CD4-positive, alpha-beta T cell treated with Interleukin-1 beta for 1 hour (primary cell): ENCODE data around the gene LGR4.

Experiments used
- DNase-seq, 2 donors: peaks; one replicate each; pipeline ENCODE4 v3.0.0-alpha.2; 2020 to 2022

Gene LGR4

DNA sequence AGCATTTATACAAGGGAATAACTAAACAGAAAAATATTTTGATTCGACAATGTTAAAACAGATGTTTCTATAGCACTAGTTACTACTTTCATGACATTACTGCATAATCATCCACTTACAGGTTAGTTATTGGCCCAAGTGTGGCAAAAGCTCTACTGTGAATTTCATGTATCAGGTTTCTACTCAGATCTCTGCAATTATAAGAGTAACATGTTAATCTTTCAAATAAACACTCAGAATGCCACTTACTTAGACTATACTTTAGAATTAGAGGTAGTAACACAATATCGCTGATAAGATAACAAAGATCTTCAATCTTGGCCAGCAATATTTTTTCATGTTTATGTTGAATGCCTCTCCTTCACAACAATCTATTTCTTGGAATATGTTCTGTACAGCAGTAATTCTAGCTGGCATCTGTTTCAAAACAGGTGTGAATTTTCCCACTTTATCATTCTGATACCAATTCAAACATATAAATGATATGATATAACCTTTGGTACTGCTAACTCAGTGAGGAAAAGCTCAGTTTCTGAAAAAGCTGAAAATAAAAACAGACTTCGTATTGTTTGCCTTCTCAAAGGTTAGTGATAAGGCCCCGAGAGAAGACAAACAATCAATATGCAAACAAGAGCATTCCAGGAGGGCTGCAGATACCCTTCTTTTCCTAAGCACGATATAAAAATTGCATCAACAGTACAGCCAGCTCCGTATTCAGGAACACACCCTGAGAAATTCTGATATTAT is 98.6 kb downstream of the LGR4 start:
- no peak for DNase-seq

DNA sequence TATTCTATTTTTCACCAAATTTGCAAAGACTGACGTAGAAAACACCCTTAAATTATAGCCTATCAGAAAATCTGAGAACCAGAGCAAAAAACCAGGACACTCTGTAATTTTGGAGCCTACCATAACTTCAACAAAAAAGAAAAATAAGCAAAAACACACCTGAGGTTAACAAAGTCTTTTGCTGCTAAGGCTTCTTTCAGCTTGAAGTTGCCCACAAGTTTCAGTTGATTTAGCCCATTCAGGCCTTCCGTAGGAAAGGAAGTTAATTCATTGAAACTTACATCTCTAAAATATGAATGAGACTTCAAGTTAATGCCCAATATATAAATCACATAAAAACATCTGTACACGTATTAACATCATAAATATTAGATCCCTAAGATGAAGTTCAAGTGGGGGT is 99.2 kb downstream of the LGR4 start:
- no peak for DNase-seq

DNA sequence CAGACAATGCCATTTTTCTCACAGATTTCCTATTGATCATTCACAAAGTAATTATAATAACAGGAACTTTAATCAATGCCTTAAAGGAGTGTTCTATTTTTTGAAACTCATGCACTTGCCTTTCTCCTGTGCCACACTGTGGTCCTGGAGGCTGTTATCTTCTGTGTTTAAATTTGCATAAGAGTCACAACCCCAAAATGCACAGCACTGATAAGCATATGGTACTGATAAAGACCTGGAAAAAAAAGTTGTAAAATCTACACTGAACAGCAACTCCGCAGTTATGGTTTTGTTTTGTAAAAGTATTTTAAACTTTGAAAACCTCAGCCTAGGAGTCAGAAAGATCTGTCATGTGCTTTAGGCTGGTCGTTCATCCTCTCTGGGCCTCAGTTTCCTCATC is 100.4 kb downstream of the LGR4 start:
- DNase-seq, result no peak

DNA sequence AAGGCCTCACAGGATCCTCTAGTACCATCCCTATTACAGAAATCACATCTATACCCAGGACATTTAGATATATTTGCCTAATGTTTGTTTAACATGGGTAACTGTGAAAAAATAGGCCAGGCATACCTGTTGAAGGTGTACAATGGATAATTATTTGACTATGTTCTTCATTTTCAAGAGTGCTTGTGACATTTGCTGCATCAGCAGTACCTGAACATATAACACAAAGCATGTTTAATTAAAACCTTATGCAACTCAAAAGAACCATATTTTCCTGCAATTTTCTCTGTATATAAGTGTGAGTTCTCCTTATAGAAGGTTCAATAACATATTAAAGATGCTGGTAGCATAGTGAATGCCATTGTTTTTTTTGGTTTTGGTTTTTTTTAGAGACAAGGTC is 101.1 kb downstream of the LGR4 start:
- DNase-seq, result no peak

DNA sequence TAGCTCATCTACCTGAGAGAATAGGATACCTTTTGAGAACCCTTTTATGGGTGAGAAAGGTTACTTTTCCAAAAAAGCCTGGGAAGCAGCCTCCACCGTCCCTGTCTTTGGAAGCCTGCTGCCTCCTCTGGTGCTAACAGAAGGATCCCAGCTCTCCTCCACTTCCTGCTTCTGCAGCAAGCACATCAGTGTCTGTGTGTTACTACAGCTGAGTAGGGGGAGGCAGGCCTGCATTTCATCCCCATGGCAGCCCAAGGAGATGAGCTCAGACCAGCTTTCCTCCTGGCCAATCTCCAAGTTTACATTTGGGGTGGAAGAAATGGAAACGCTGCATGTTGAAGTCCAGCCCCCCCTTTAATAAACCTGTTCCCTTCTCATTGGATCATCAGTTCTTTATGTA is 102.2 kb downstream of the LGR4 start:
- no peak for DNase-seq

DNA sequence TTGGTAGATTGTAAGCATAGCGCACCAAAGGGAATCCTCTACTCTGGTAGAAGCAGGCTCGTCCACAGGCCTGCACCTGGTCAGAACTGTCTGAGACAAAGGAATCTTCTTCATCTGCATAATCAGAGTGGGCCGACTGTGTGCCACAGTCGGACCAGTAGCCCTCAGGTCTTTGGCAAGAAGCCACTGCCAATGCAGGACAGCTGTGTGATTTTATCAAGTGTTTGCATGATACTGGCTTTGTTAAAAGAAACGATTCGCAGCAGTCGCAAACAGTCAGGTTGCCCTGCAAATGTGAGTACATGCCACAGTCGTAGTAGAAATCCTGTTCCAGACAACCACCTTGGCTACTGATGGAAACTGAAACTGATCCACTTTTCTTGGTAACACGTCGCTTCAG is 104.7 kb downstream of the LGR4 start:
- DNase-seq, result no peak

DNA sequence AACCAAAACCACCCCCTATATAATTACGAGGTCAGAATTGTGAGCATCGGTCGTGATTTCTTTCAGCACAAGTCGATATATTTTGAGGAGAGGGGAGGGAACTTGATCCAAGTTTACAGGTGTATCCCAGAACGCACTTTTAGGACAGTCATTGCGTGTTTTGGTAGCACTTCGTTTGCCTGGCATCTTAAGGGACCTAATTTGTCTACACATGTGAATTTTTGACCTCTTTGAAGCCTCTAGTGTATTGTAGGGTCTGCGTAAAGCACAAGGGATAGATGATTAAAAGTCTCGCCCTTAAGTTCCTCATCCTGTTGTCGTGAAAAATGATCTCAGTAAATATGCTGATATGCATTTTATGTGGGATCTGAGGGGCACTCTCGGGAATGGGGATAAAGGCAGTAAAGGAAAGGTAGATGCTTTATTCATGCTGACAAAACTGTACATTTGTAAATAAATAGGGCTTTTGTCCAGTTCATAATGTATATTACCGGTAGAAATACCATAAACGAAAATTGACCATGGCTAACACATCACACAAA is 108.9 kb downstream of the LGR4 start:
- DNase-seq, result no peak

DNA sequence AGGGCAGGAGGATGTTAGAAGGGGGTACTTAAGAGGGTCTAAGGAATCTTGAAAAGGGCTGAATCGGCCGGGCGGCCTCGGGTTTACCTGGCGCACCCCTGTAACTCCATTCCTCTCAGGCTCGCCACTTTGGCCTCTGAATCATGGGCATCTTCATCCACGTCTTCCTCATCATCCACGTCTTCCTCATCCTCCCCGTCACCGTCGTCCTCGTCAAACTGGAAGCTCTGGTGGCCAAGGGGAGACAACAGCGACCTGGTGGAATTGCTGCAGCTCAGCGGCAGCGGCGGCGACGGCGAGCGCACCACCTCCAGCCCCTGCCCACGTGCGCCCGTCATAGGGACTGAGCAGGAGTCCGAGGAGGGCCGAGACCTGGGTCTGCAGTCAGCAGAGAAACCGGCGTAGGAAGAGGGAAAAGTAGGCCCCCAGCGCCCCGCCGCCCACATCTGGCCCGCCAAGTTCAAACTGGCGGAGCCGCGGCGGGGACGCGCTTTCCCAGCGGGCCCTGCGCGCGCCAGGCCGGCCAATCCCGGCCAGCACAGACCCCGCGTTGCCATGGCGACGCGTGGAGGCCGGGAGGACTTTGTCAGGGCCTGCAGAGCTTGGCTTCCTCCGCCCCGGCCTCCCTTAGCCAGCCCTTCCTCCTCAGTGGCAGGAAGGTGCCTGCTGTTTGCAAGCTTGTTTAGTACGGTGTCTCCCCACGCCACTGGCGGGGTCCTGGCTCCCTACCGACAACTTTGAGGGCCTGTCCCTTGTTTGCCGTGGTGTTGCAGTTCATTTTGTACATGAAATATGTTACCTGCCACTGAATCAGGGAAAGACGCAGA is 109.6 kb downstream of the LGR4 start, which contains the start of gene CCDC34:
Gene CCDC34, minus strand, starts transcription at position 467 of the 827 bp plus-strand sequence. Its CDS starts 21 bp downstream, at position 446.
- peak; percentile 90 to 92 for DNase-seq

DNA sequence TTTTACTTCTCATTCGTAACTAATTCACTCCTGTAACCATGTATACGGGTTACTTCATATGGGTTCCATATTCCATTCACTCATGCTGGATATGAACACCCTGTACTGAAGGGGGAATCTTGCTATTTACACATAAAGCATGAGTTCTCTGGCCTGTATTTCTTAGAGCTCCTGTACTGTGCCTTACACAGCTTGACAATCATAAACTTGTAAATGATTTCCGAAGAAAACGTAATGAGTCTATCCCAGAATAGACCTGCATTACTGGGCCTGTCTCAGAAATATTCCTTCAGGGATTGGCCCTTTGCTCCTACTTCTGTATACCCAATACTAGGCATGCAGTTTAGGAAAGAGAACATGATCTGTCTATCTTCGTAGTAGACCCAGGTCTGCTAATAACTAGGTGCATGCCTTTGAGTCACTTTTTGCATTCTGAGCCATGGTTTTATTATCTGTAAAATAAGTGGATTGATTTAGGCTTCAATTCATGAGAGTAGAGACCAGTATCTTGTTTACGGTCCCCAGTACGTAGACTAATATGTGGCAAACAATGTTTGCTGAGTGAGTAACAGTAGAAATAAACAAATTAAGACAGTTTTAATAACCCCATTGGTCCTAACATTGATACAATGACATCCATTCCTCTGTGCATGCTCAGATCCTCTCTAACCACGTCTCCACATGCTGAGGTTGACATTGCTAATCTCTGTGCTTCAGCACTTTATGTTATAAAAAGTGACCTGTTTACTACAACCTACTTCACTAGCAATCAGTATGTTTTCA is 110.8 kb downstream of the LGR4 start:
- no peak for DNase-seq

DNA sequence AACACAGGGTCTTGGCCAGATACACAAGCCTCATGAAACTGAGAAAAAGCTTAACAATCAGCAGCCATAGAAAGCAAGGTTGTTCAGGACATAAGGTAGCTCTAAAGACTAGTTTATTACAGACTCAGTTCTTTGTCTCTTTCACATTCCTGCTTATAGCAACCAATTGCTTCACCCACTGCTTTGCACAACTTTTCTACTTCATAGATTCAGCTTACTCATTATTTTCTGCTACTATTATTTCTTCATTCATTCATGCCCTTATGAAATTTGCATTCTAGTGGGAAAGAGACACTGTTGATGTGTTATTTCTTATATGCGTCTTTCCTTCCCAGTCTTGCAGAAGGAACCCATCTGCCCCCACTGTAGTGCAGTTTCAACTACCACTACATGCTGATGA is 114.3 kb downstream of the LGR4 start:
- DNase-seq, result no peak

DNA sequence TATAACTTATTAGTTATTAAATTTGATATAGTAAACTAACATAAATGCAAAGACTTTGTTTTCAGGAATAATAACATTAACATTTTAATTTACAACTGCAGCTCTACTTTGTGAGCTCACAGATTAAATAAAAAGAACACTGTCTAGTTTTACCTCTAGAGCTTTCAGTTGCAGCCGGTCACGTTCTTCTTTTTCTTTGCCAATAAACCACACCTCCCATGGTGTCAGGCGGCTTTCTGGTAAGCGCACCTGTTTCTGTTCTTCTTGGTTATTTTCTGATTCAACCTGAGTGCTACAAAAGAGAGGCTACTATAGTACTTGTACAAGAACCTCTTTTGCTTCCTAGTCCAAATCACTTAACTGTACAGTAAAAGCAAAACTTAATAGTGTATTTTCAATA is 115.3 kb downstream of the LGR4 start:
- no peak for DNase-seq

DNA sequence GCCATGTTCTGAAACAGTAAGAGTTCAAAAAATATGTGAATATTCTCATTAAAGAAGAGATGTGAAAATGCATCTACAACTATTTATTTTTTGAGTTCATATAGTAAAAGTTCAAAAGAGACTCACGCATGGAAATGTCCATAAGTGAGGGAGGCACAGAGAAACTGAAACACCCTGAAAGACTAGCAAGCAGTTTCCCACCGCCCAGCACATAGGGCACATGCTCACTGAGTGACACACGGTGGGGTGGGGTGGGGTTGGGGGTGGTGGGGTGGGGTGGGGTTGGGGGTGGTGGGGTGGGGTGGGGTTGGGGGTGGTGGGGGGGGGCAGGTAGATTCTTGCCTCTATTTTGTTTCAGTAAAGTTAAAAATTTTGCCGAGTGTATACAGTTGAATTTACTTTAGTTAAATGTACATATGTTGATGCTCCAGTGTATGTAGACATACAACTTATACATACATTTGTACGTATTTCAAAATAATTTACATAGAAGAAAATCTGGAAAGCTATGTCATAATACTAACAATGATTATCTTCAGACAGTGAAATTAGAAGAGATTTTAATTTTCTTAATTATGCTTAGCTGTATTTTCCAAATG is 115.9 kb downstream of the LGR4 start:
- DNase-seq, result no peak

DNA sequence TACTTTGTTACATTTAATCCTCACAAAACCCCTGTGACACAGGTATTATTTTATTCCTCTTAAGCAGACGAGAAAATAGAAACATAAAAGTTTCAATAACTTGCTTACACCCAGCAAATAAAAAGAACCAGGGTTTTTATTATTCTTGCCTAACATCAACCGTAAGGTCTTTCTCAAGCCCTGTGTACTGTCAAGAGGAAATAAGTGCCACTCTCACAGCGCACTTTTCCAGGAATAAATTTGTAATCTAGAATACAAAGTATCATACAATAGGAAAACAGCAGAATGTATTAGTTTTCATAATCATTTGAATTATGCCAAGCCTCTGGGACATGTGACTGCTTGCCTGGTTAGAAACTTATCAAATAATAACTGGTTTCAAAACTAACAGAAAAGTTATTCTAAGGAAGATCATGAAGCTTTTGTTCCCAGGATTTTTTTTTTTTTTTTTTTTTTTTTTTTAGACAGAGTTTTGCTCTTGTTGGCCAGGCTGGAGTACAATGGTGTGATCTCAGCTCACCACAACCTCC is 117.0 kb downstream of the LGR4 start:
- no peak for DNase-seq

DNA sequence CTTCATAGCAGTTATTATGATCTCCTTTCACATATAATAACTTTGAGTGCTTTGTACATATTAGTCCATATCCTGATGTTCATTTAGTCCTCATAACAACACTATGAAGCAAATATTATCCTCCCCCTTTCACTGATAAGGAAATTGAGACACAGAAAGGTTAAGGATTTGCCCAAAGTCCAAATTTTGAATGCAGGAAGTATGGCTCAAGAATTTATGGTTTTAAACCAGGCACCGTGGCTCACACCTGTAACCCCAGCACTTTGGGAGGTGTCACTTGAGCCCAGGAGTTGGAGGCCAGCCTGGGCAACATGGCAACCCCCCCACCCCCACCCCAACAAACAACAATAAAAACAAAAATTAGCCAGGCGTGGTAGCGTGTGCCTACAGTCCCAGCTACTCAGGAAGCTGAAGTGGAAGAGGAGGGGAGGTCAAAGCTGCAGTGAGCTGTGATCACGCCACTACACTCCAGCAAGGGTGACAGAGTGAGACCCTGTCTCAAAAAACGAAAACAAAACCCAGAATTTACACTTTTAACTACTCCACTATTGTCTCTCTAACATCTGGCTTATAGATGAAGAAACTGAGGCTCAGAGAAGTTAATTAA is 118.1 kb downstream of the LGR4 start:
- DNase-seq, result no peak

DNA sequence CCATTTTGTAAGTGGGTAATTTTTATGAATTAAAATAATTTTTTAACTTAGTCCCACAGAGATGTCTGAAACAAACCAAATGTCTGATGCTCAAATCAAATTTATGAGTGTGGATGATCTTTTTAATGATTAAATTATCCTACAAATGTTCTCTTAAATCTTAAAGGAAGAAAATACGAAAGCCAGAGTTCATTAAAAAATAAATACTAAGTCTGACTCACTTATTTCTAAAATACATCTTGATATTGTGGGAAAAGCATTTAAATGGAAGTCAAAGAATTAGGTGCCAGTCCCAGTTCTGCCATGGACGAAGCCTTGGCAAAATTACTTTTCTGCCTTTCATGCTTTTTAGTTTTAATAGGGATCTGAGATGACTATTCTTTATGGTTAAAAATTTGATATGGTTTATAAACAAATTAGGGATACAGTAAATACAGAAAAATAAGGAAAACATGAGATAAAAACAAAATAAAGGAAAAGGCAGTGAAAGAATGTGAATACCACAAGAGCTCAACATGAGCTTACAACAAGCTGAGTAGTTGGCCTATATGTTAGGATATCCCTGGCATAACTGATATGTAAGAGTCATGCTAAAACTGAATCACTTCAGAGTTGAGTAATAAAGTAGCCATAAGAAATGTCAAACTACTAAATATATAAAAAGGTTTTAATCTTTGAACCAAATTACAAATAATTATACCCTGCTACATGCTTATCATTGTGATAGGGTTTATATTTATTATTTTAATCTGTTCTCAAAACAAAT is 118.8 kb downstream of the LGR4 start:
- DNase-seq, result no peak

DNA sequence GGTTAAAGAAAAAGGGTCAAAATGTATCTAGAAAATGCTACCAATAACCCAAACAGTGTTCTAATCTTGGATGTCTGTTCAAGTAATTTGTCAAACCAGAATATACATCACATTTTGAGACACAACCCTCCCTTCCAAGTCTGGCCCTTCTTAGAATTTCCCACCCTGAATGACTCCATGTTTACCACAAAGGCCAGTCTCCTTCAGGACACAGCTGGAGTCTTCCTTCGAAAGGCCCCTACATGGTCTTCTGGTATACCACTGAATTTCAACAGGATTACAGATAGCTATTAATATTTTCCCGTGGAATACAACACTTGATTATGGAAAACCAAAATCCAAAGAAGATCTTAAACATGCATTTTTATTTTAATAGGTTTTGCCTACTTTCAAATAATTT is 119.8 kb downstream of the LGR4 start:
- no peak for DNase-seq

DNA sequence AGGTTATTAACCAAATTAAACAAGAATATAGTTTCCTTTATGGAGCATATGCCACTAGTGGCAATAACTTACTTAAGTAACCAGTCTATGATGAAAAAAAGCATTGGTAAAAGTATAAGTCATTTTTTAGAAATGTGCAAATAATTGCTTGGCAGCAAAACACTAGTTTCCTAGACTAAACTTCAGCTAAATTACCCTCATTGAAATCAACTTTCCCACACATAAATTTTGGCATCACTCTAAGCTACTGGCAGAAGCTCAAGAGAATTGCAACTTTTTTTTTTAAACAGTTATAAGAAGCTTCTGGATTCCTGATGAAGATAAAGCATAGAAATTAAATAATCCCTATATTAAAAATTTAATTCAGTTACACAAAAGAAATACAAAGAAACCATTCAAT is 122.1 kb downstream of the LGR4 start:
- DNase-seq, result no peak

DNA sequence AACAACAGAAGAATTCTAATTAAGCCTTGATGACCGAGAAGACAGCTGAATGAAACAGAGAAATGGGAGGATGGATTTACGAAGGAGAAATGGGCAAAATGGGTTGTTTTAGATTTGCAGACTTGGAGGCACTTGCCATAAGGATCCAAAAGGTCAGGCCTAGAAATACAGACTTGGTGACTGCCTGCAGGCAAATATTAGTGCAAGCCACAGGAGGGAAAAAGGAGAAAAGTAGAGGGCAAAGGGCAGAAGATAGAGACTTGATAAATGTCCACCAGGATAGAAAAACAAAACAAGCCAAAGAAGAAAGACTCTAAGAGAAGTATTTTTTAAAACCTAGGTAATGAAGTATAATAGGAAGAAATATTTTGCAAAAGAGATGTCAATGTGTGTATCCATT is 122.7 kb downstream of the LGR4 start:
- DNase-seq, result no peak

DNA sequence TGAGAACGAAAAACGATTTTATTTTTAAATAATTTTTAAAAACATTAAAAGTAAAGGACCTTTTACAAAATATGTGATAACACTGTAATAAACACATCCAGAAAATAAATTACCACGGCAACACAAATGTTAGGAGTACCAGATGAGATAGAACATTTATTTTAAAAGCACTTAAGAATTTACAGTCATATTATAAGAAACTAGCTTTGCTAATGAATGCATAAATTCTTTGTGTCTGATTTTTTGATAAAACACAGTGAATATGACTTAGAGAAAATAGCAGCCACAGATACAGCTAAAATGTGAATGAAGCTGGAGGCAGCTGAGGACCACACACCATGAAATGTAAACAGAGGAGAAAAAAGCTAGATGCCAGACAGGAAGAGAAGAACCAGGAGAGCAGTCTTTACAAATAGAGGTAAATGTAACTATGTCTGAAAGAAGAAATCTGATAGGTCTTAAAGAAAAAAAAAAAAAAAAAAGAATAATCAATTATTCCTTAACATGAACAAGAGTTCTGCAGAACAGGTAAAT is 124.2 kb downstream of the LGR4 start:
- DNase-seq, result no peak

DNA sequence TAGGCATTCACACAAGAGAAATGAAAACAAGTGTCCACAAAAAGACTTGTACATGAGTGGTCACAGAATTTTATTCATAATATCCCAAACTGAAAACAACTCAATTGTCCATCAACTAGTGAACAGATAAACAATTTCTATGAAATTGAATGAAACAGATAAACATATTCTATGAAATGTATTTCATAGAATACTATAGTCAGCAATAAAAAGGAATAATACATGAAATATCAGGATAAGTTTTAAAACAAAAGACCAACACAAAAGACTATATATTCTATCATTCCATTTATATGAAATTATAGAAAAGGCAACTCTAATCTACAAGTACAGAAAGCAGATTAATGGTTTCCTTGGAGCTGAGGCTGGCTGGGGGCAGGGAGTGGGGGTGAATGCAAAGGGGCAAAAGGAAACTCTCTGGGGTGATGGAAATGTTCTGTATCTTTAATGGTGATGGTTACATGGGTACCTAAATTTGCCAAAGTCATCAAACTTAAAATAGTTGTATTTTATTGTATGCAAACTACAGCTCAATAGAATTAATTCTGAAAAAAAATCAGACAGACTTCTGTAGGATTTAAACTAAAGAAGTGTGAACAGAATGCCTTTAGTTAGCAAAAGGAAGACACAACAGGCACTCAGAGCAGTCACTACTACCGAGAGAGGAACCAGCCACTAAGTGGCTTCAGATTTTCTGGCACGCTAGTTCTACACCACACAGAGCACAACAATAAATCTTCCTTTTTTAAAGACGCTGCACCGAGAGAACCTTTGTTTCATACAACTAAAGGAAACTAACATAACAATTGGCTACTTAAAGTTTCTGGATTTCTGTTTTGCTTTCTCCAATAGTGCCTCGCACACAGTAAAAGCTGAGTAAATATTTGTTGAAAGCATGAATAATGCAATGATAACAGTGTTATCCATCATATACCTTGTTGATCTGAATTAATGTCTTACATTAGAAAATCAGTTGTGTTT is 124.9 kb downstream of the LGR4 start:
- DNase-seq, result no peak
